DND-41 (cell line): ENCODE measurements around the gene SGMS1.

Source experiments
- ATAC-seq: fragments of 200-7000 bp; cut with Tn5 transposase; 3 replicates; pipeline ENCODE4 v1.9.1; 2021; ENCODE audit warnings: low read depth; ENCODE audit not compliant: insufficient read depth
- DNase-seq: peaks from one replicate; pipeline ENCODE4 v3.0.0-alpha.2; 2020
- H2AFZ ChIP-seq: 2 replicates; pipeline ENCODE4 v1.6.0; 2012; ENCODE audit warnings: low read depth, low read length
- H3K27ac ChIP-seq: 2 replicates; pipeline ENCODE4 v1.5.1; 2012; ENCODE audit warnings: low read length, inconsistent platforms
- H3K27me3 ChIP-seq: fragments of 200-600 bp; sonication (generic); 2 replicates; pipeline ENCODE4 v1.6.0; 2012; ENCODE audit warnings: low read length, mild to moderate bottlenecking, inconsistent platforms; ENCODE audit not compliant: insufficient read depth, poor library complexity
- H3K36me3 ChIP-seq: 2 replicates; pipeline ENCODE4 v1.5.1; 2012; ENCODE audit warnings: low read length, inconsistent platforms; ENCODE audit not compliant: insufficient read depth
- H3K4me1 ChIP-seq: 2 replicates; pipeline ENCODE4 v1.5.1; 2012; ENCODE audit warnings: mild to moderate bottlenecking, low read length; ENCODE audit not compliant: insufficient read depth
- H3K4me2 ChIP-seq: 2 replicates; pipeline ENCODE4 v1.6.0; 2012; ENCODE audit warnings: mild to moderate bottlenecking, moderate library complexity, low read length, inconsistent platforms; ENCODE audit not compliant: insufficient read depth
- H3K4me3 ChIP-seq, 2 experiments: fragments of 200-600 bp in 1 of 2; shearing (Covaris generic) in 1 of 2; 2 replicates each; pipeline ENCODE4 v1.5.1; 2012 to 2016; ENCODE audit warnings: inconsistent platforms in 2 of 2, low read length in 2 of 2, mild to moderate bottlenecking in 2 of 2, low read depth in 1 of 2, moderate library complexity in 1 of 2
- H3K79me2 ChIP-seq: 2 replicates; pipeline ENCODE4 v1.6.0; 2012; ENCODE audit warnings: low read length, inconsistent platforms; ENCODE audit not compliant: insufficient read depth
- H3K9ac ChIP-seq: 2 replicates; pipeline ENCODE4 v1.6.0; 2012; ENCODE audit warnings: low read depth, mild to moderate bottlenecking, inconsistent platforms, low read length, moderate library complexity
- H3K9me3 ChIP-seq: 2 replicates; pipeline ENCODE4 v1.5.1; 2012; ENCODE audit warnings: low read length, moderate library complexity, mild to moderate bottlenecking, inconsistent platforms; ENCODE audit not compliant: insufficient read depth, severe bottlenecking
- H4K20me1 ChIP-seq: 2 replicates; pipeline ENCODE4 v1.6.0; 2012; ENCODE audit warnings: low read length; ENCODE audit not compliant: insufficient read depth
- CTCF ChIP-seq: IDR thresholded peaks from 2 replicates; pipeline ENCODE4 v1.5.1; 2012; ENCODE audit warnings: borderline replicate concordance, low read length, moderate library complexity, mild to moderate bottlenecking; ENCODE audit not compliant: poor library complexity, severe bottlenecking; ENCODE audit errors: extremely low read depth
- EZH2 ChIP-seq: IDR thresholded peaks from 3 replicates; pipeline ENCODE4 v1.6.1; 2012; ENCODE audit warnings: borderline replicate concordance, low read depth, mild to moderate bottlenecking, moderate library complexity, low read length, inconsistent platforms; ENCODE audit not compliant: severe bottlenecking

Gene SGMS1

GRCh38 chr10:50362547-50363125, 261.1 kb downstream of the SGMS1 start:
- Histone ChIP-seq H3K4me3 (no peak overlapping the region), H3K36me3 (no peaks in the 10 kb centered on the region), H3K4me1 (no peaks in the 10 kb centered on the region), H4K20me1 (no peaks in the 10 kb centered on the region), H3K27ac (no peak overlapping the region), H3K79me2 (no peaks in the 10 kb centered on the region), H3K4me2 (no peak overlapping the region), H3K9me3 (no peaks in the 10 kb centered on the region), H2AFZ (no peak overlapping the region), H3K27me3 (no peaks in the 10 kb centered on the region), H3K9ac (no peak overlapping the region)
- TF ChIP-seq CTCF, result no peak
- TF ChIP-seq EZH2, result no peak
- DNase-seq (no peak), ATAC-seq (no peak)

GRCh38 chr10:50361946-50362345, 261.8 kb downstream of the SGMS1 start:
- Histone ChIP-seq H3K9ac (no peak overlapping the region), H3K27me3 (no peaks in the 10 kb centered on the region), H2AFZ (no peak overlapping the region), H3K9me3 (no peaks in the 10 kb centered on the region), H3K27ac (no peak overlapping the region), H3K4me2 (no peak overlapping the region), H3K36me3 (no peaks in the 10 kb centered on the region), H3K79me2 (no peaks in the 10 kb centered on the region), H4K20me1 (no peaks in the 10 kb centered on the region), H3K4me1 (no peaks in the 10 kb centered on the region), H3K4me3 (no peak overlapping the region)
- TF ChIP-seq CTCF (no peak), EZH2 (no peak)
- ATAC-seq (no peak), DNase-seq (no peak)

- TF ChIP-seq EZH2 (no peak), CTCF (no peak)
- Histone ChIP-seq H3K79me2 (no peaks in the 10 kb centered on the region), H3K27me3 (no peaks in the 10 kb centered on the region), H3K27ac (no peak overlapping the region), H3K36me3 (no peaks in the 10 kb centered on the region), H3K4me1 (no peaks in the 10 kb centered on the region), H3K4me2 (no peak overlapping the region), H3K4me3 (no peak overlapping the region), H4K20me1 (no peaks in the 10 kb centered on the region), H3K9ac (no peak overlapping the region), H2AFZ (no peak overlapping the region), H3K9me3 (no peaks in the 10 kb centered on the region)
- ATAC-seq (no peak), DNase-seq (no peak)
These were observed 263.5 kb downstream of the SGMS1 start for GRCh38 chr10:50360077-50360850.
